Retinal pigment epithelial cell (primary cell): Measurements from ENCODE around the gene XPR1.

Experiments
- DNase-seq: peaks from one replicate; pipeline ENCODE4 v3.0.0-alpha.2; 2010; ENCODE audit warnings: low read depth
- H3K4me3 ChIP-seq: 2 replicates; pipeline ENCODE4 v1.5.1; 2011; ENCODE audit warnings: mild to moderate bottlenecking, low read length, control low read depth, moderate library complexity
- TF ChIP-seq, protein P1 (sequence below): conservative IDR thresholded peaks from 2 replicates; pipeline ENCODE4 v1.5.1; 2011; ENCODE audit warnings: low read depth, low read length, control low read depth, inconsistent platforms

Gene XPR1

DNA sequence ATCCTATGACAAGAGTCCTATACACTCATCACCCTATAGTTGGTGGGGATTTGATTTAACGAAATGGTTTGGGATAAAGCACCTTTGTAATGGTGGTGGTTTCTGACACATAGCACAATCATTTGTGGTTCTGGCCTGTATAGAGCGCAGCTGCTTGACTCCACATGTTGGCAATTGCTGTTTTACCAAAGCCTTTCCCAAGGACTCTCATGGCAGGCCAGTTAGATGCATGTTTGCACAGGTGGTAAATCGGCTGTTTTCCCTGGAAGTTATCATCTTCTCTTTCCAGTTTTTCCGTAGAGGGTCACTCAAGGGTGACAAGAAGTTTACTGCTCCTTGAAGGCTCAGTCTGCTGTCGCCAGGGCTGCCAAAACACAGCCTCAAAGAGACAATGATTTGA lies 17.1 kb upstream of the XPR1 start:
- no peak for DNase-seq
- H3K4me3 ChIP-seq: no peak overlapping the region
- TF ChIP-seq, protein P1, sequence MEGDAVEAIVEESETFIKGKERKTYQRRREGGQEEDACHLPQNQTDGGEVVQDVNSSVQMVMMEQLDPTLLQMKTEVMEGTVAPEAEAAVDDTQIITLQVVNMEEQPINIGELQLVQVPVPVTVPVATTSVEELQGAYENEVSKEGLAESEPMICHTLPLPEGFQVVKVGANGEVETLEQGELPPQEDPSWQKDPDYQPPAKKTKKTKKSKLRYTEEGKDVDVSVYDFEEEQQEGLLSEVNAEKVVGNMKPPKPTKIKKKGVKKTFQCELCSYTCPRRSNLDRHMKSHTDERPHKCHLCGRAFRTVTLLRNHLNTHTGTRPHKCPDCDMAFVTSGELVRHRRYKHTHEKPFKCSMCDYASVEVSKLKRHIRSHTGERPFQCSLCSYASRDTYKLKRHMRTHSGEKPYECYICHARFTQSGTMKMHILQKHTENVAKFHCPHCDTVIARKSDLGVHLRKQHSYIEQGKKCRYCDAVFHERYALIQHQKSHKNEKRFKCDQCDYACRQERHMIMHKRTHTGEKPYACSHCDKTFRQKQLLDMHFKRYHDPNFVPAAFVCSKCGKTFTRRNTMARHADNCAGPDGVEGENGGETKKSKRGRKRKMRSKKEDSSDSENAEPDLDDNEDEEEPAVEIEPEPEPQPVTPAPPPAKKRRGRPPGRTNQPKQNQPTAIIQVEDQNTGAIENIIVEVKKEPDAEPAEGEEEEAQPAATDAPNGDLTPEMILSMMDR: no peak

DNA sequence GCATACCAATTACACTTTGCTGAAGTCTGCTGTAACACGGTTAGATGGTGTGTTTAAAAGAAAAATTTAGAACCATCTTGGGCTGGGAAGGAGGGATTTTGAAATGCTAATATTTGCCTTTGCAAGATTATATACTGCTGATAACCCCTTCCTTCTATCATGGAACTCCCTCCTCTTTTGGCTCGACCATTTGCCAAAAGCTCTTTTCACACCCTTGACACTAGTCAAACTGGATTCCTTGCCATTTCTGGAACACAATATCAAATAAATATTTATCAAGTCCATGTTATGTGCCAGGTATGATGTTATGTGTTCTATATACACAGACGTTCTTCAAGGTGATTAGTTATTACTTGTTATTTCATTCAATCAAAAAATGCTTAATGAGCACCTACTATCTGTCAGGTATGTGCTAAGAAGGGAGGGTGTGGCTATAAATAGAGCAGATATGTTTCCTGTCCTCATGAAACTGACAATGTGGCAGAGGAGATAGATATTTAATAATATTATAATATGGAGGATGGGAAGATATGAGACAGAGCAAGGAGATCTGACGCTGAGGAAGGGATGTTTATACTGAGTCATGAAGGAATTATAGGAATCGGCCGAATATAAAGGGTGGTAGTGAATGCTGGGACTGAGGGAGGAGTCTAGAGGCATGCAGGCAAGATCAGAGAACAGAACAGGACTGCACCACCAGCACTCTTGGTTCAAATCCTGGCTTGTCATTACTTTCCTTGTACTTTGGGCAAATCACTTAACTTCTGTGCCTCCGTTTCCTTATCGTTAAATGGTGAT lies 16.1 kb upstream of the XPR1 start:
- TF ChIP-seq, protein P1: no peak
- DNase-seq: no peak
- H3K4me3 ChIP-seq: no peak overlapping the region

DNA sequence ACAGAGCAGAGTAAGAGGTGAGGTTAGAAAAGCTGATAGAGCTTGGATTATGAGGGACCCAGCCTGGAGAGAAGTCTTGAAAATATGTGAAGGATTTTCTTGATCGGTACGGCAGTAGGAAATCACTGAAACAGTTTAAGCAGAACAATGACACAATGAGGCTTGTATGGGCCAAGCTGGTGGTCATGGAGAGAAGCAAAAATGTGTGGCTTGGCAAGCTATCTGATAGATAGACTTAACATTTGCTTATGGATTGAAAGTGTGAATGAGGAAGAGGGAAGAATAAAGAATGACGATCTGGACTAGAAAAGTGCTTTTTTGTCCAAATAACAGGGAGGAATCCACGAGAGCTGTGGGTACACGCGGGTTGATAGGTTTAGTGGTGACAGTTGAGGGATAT lies 15.4 kb upstream of the XPR1 start:
- DNase-seq: no peak
- TF ChIP-seq, protein P1: no peak
- no peak overlapping the region for H3K4me3 ChIP-seq

DNA sequence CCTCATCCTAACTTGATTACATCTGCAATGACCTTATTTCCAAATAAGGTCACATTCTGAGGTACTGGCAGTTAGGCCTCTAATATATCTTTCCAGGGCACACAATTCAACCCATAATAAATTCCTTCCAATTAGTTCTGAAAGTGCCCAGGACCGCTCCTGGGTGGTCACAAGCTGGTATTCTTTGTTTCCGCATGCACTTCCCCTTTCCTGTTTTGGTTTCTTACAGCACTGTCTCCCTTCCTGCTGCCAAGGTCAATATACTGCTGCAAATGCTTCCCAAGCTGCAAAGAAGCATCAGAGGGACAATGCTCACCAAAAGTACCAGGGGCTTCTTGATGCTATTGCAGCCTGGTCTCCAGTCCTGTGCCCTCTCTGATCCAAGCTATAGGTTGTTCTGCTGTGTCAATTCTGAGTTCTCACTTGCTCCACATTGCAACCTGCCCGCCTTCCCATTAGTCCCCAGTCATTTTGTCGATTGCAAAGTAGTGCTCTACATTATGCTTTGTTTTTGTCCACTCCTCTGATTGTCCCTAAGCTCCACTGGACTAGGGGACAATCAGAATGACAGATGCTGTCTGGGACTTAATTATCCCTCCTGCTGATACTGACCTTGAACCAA lies 13.9 kb upstream of the XPR1 start:
- H3K4me3 ChIP-seq: no peak overlapping the region
- TF ChIP-seq, protein P1: no peak
- no peak for DNase-seq

DNA sequence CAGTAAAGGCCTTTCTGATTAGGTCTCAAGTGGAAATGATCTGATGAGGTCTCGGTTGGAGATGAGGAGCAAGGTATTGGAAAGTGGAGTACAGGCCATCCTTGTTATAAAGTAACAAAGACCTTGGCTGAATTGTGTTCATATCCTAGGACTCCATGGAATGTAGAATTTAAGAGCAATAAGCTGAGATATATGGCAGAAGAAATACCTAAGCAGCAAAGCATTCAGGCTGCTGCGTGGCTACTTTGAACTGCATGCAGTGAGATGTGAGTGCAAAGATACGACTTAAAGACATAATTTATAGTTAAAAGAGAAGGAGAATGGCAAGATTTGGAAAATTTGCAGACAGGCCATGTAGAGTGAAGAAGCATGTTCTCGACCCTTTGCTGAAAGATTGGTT lies 11.2 kb upstream of the XPR1 start:
- no peak for DNase-seq
- H3K4me3 ChIP-seq: no peak overlapping the region
- TF ChIP-seq, protein P1: no peak

DNA sequence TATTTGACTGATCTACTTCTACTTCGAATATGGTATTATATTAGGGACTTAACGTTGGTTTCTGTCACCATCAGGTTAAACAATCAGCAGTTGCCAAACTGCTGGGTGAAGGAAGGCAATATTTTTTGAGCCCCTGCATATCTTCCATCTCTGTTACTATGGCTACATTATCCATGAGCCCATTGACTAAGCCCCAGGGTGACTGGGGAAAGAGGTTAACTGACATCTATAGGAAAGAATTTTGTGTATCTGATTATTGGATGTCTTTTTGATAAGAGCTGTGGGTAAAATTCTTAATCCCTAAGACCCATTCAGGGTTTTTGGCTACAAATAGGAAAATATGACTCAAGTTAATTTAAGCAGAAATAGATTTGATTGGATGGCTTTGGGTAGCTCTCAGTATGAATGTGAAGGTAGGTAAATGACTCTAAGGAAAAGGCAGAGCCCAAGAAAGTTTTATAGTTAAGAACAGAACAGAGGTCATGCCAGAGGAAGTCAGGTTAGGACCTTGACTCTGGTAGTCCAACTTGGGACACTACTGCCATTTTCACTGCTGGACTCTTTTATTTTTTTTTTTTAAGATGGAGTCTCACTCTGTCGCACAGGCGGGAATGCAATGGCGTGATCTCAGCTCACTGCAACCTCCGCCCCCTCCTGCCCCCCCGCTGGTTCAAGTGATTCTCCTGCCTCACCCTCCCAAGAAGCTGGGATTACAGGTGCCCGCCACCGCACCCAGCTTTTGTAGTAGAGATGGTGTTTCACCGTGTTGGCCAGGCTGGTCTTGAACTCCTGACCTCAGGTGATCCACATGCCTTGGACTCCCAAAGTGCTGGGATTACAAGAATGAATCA lies 8.9 kb upstream of the XPR1 start:
- no peak overlapping the region for H3K4me3 ChIP-seq
- TF ChIP-seq, protein P1: no peak
- no peak for DNase-seq
